ENCODE results near the gene CTR9. TPM values are rescaled to one million over a fixed set of nuclear protein-coding genes. Genes with fewer than 3 reads are reported as not detected.

The CTR9 gene
- total and polyA plus RNA-seq, 2 experiments from 2014 or later = 23.2 to 35.9 TPM

DNA sequence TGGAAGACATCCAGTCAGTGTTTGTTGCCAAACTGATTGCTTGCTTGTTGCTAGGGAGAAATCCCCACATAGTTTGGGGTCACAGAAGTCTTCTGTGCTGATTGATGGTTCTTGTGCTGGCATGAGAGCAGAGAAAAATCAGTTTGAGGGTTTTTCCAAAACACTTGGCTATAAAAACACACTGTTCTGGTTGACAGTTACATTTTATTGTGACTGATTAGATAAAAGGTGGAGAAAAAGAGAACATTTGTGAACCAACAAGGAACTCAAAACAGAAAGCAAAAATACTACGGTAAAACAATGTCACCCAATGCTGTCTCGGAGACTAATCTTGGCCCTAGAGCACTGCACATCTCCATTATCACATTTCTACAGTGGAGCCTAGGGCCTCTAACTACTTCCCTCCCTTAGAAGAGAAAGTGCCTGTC is 72.1 kb downstream of the CTR9 start:
- Histone ChIP-seq H3K27ac (no peak overlapping the region), H3K36me3 (no peaks in the 10 kb centered on the region), H3K9me3 (ENCODE audit: low read depth) (no peaks in the 10 kb centered on the region), H3K4me3 (no peak overlapping the region), H3K4me1 (ENCODE audit: low read depth) (no peaks in the 10 kb centered on the region), H3K27me3 (no peaks in the 10 kb centered on the region)
- DNase-seq (ENCODE audit: low read depth in 1 of 2, low spot score in 1 of 2) = no peak
- TF ChIP-seq, protein P1, sequence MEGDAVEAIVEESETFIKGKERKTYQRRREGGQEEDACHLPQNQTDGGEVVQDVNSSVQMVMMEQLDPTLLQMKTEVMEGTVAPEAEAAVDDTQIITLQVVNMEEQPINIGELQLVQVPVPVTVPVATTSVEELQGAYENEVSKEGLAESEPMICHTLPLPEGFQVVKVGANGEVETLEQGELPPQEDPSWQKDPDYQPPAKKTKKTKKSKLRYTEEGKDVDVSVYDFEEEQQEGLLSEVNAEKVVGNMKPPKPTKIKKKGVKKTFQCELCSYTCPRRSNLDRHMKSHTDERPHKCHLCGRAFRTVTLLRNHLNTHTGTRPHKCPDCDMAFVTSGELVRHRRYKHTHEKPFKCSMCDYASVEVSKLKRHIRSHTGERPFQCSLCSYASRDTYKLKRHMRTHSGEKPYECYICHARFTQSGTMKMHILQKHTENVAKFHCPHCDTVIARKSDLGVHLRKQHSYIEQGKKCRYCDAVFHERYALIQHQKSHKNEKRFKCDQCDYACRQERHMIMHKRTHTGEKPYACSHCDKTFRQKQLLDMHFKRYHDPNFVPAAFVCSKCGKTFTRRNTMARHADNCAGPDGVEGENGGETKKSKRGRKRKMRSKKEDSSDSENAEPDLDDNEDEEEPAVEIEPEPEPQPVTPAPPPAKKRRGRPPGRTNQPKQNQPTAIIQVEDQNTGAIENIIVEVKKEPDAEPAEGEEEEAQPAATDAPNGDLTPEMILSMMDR (IDR thresholded peaks at IDR 0.05; ENCODE audit: low read depth, low read length) = no peak

DNA sequence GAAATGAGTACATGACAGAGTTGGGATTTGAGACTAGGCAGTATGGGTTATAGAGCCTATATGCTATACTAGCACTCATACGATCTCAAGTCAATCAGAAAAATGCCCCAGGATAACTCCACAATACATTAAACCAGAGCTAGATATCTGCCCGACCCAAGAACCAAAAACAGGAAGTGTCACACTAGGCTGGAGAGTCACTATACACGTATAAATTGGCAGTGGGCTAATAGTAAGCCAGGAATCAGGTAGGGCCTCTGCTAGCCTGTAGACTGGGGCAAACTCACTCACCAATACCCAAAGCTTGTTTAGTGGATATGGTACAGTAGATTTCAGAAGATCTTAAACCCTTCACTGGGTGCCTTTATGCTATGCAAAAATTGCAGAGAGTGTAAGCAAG is 73.8 kb downstream of the CTR9 start:
- TF ChIP-seq, protein P1 (IDR thresholded peaks at IDR 0.05; ENCODE audit: low read depth, low read length) = no peak
- H3K27ac ChIP-seq = no peak overlapping the region
- no peak overlapping the region for H3K4me3 ChIP-seq
- H3K4me1 ChIP-seq (ENCODE audit: low read depth) = no peaks in the 10 kb centered on the region
- no peaks in the 10 kb centered on the region for H3K27me3 ChIP-seq
- DNase-seq (ENCODE audit: low read depth in 1 of 2, low spot score in 1 of 2) = no peak
- no peaks in the 10 kb centered on the region for H3K36me3 ChIP-seq
- H3K9me3 ChIP-seq (ENCODE audit: low read depth) = no peaks in the 10 kb centered on the region

DNA sequence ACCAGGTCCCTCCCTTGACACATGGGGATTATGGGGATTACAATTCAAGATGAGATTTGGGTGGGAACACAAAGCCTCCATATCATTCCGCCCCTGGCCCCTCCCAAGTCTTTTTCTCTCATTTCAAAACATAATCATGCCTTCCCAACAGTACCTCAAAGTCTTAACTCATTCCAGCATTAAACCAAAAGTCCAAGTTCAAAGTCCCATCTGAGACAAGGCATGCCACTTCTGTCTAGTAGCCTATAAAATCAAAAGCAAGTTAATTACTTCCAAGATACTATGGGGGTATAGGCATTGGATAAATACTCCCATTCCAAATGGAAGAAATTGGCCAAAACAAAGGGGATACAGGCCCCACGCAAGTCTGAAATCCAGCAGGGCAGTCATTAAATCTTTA is 77.4 kb downstream of the CTR9 start:
- DNase-seq (ENCODE audit: low read depth in 1 of 2, low spot score in 1 of 2) = no peak
- Histone ChIP-seq H3K4me1 (ENCODE audit: low read depth) (no peaks in the 10 kb centered on the region), H3K9me3 (ENCODE audit: low read depth) (no peaks in the 10 kb centered on the region), H3K27ac (no peak overlapping the region), H3K36me3 (no peaks in the 10 kb centered on the region), H3K27me3 (no peaks in the 10 kb centered on the region), H3K4me3 (no peak overlapping the region)
- TF ChIP-seq, protein P1 (IDR thresholded peaks at IDR 0.05; ENCODE audit: low read depth, low read length) = no peak

DNA sequence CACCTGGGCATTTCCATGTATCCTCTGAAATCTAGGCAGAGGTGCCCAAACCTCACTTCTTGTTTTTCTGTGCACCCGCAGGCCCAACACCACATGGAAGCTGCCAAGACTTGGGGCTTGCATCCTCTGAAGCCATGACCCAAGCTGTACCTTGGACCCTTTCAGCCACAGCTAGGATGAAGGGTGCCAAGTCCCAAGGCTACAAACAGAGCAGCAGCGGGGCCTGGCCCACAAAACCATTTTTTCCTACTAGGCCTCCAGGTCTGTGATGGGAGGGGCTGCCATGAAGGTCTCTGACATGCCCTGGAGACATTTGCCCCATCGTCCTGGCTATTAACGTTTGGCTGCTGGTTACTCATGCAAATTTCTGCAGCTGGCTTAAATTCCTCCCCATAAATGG is 78.1 kb downstream of the CTR9 start:
- Histone ChIP-seq H3K4me1 (ENCODE audit: low read depth) (no peaks in the 10 kb centered on the region), H3K4me3 (no peak overlapping the region), H3K36me3 (no peaks in the 10 kb centered on the region), H3K27ac (no peak overlapping the region), H3K9me3 (ENCODE audit: low read depth) (no peaks in the 10 kb centered on the region), H3K27me3 (no peaks in the 10 kb centered on the region)
- DNase-seq (ENCODE audit: low read depth in 1 of 2, low spot score in 1 of 2) = no peak
- TF ChIP-seq, protein P1 (IDR thresholded peaks at IDR 0.05; ENCODE audit: low read depth, low read length) = no peak

Other genes with a start within 250 kb of the CTR9 start
- gene RNF141, start 210.1 kb upstream of the CTR9 start, total RNA-seq = 12.4 and 14.9 TPM in 2 replicates
- 19.9 and 27.9 TPM in 2 replicates for gene RNF141, start 210.1 kb upstream of the CTR9 start, polyA plus RNA-seq
- gene LYVE1, start 182.6 kb upstream of the CTR9 start, total RNA-seq = not detected in 2 replicates
- gene LYVE1, start 182.6 kb upstream of the CTR9 start, polyA plus RNA-seq = not detected in 2 replicates
- 3.6 and 7.3 TPM in 2 replicates for gene IRAG1, start 57.5 kb upstream of the CTR9 start, total RNA-seq
- 3.1 and 5.2 TPM in 2 replicates for gene IRAG1, start 57.5 kb upstream of the CTR9 start, polyA plus RNA-seq
- 384 and 462 TPM in 2 replicates for gene EIF4G2, start 57.7 kb downstream of the CTR9 start, total RNA-seq
- 546 and 584 TPM in 2 replicates for gene EIF4G2, start 57.7 kb downstream of the CTR9 start, polyA plus RNA-seq
- gene ZBED5, start 106.8 kb downstream of the CTR9 start, total RNA-seq = 36.2 and 37.7 TPM in 2 replicates
- 70.7 and 76.6 TPM in 2 replicates for gene ZBED5, start 106.8 kb downstream of the CTR9 start, polyA plus RNA-seq

All from cardiac muscle cell (in vitro differentiated cells and primary cell).